HG02798 (cell line): Measurements from ENCODE around the gene ZBTB20.

Source experiments
- ATAC-seq: cut with Tn5 transposase; IDR thresholded peaks from one replicate; pipeline ENCODE4 v1.9.1; 2021; ENCODE audit warnings: mild to moderate bottlenecking; ENCODE audit not compliant: unreplicated experiment, poor library complexity

Gene ZBTB20

GRCh38 chr3:114375608-114376421 lies 771.3 kb downstream of the ZBTB20 start:
- no peak for ATAC-seq

- ATAC-seq: no peak
Measured at GRCh38 chr3:114374433-114374990, 772.6 kb downstream of the ZBTB20 start.

- ATAC-seq: no peak
Measured at GRCh38 chr3:114370537-114371174, 776.4 kb downstream of the ZBTB20 start.

- no peak for ATAC-seq
Measured at GRCh38 chr3:114365909-114366308, 781.2 kb downstream of the ZBTB20 start.

GRCh38 chr3:114364806-114365654 lies 782.1 kb downstream of the ZBTB20 start:
- ATAC-seq: no peak

- ATAC-seq: no peak
Measured at GRCh38 chr3:114363554-114364202, 783.4 kb downstream of the ZBTB20 start.

GRCh38 chr3:114362815-114363214 lies 784.3 kb downstream of the ZBTB20 start:
- ATAC-seq: peak; percentile 57

GRCh38 chr3:114361391-114361790 lies 785.7 kb downstream of the ZBTB20 start:
- ATAC-seq: no peak

GRCh38 chr3:114356525-114356924 lies 790.6 kb downstream of the ZBTB20 start:
- no peak for ATAC-seq

GRCh38 chr3:114356066-114356465 lies 791.0 kb downstream of the ZBTB20 start:
- no peak for ATAC-seq

- no peak for ATAC-seq
Measured at GRCh38 chr3:114355653-114356052, 791.4 kb downstream of the ZBTB20 start.

GRCh38 chr3:114351822-114352145 lies 795.3 kb downstream of the ZBTB20 start:
- no peak for ATAC-seq

GRCh38 chr3:114351123-114351821 lies 795.8 kb downstream of the ZBTB20 start:
- no peak for ATAC-seq

GRCh38 chr3:114350690-114351089 lies 796.4 kb downstream of the ZBTB20 start:
- ATAC-seq: no peak

GRCh38 chr3:114350271-114350670 lies 796.8 kb downstream of the ZBTB20 start:
- no peak for ATAC-seq

- ATAC-seq: no peak
Measured at GRCh38 chr3:114344492-114344891, 802.6 kb downstream of the ZBTB20 start.

GRCh38 chr3:114338651-114339357 lies 808.3 kb downstream of the ZBTB20 start:
- ATAC-seq: no peak

GRCh38 chr3:114336857-114337256 lies 810.2 kb downstream of the ZBTB20 start:
- no peak for ATAC-seq

GRCh38 chr3:114336122-114336697 lies 810.9 kb downstream of the ZBTB20 start:
- no peak for ATAC-seq
